Testis (tissue), 3 donors: ENCODE measurements around the gene ELK4. TPM values are rescaled to one million over a fixed set of nuclear protein-coding genes. Genes with fewer than 3 reads are reported as not detected.

Experiments used
- DNase-seq: peaks from one replicate; pipeline ENCODE4 v3.0.0-alpha.2; 2019
- H3K27ac ChIP-seq, 2 donors: fragments of 200-600 bp; sonication (generic); one replicate each; pipeline ENCODE4 v1.5.1; 2019
- H3K27me3 ChIP-seq: fragments of 200-600 bp; sonication (generic); one replicate; pipeline ENCODE4 v1.5.1; 2019
- H3K36me3 ChIP-seq: fragments of 200-600 bp; sonication (generic); one replicate; pipeline ENCODE4 v1.5.1; 2017; ENCODE audit warnings: low read depth; ENCODE audit errors: missing control alignments
- H3K4me1 ChIP-seq: fragments of 200-600 bp; sonication (generic); one replicate; pipeline ENCODE4 v1.5.1; 2019
- H3K4me3 ChIP-seq, 2 donors: fragments of 200-600 bp; sonication (generic); one replicate each; pipeline ENCODE4 v1.5.1; 2017 to 2019
- H3K9me3 ChIP-seq: fragments of 200-600 bp; sonication (generic); one replicate; pipeline ENCODE4 v1.5.1; 2017
- CTCF ChIP-seq, 3 experiments: fragments of 450-650 bp in 2 of 3; fragments of 200-600 bp in 1 of 3; sonication (generic) in 1 of 3; IDR thresholded peaks; one replicate each; pipeline ENCODE4 v1.5.1; 2016 to 2019; ENCODE audit warnings: antibody characterized with exemption in 3 of 3, mild to moderate bottlenecking in 2 of 3, moderate library complexity in 1 of 3
- POLR2A ChIP-seq: fragments of 450-650 bp; IDR thresholded peaks from one replicate; pipeline ENCODE4 v1.6.1; 2017; ENCODE audit warnings: antibody characterized with exemption, mild to moderate bottlenecking, moderate library complexity
- WGBS, 2 donors: methylation state at CpG; one replicate each; pipeline ENCODE4 v1.1.5; 2018; 5-methylcytosine and 5-hydroxymethylcytosine counted together
- intact Hi-C: fragments of 100-400 bp; cut with DNase I; formaldehyde crosslinking; loops from one replicate; pipeline ENCODE4 v1.15.1; 2023; ENCODE audit warnings: low total_unique reads
- polyA plus RNA-seq: library from polyadenylated mRNA; stranded (reverse); fragments of 350-450 nt; fragmentation: Illumina TruSeq; extraction: RNeasy Lipid Tissue Mini Kit (QIAGEN cat#74804); gene quantifications from one replicate; pipeline ENCODE4 v1.2.3, GENCODE V29; 2014; ENCODE audit warnings: low read depth, low replicate concordance; ENCODE audit not compliant: insufficient read depth
- total RNA-seq, 2 donors: library from RNA; depleted of rRNA; stranded (reverse); fragments of >200 nt; gene quantifications; one replicate each; pipeline ENCODE4 v1.2.3, GENCODE V29; 2016

Gene ELK4
- total and polyA plus RNA-seq, 3 donors from 2014 or later = 20.4 to 25.4 (median 20.5) TPM

GRCh38 chr1:205576805-205577761 lies 54.7 kb downstream of the ELK4 start:
- H3K27me3 ChIP-seq = no peaks in the 10 kb centered on the region

GRCh38 chr1:205576011-205576410 lies 55.8 kb downstream of the ELK4 start:
- intact Hi-C loops = no loop called here
- WGBS, 2 donors = 71 to 77% methylated on average over 3 of the region's 3 CpGs
- Histone ChIP-seq H3K27me3 (no peaks in the 10 kb centered on the region), H3K27ac (no peak overlapping the region), H3K4me3 (no peak overlapping the region), H3K36me3 (no peaks in the 10 kb centered on the region), H3K4me1 (no peaks in the 10 kb centered on the region), H3K9me3 (no peaks in the 10 kb centered on the region)
- no peak for DNase-seq
- TF ChIP-seq POLR2A = no peak
- TF ChIP-seq CTCF (IDR thresholded peaks at IDR 0.05) = no peak

More at GRCh38 chr1:205576805-205577761, 54.7 kb downstream of the ELK4 start:
- no peaks in the 10 kb centered on the region for H3K4me1 ChIP-seq
- H3K27ac ChIP-seq = no peak overlapping the region
- H3K4me3 ChIP-seq = no peak overlapping the region
- no peak for DNase-seq
- TF ChIP-seq CTCF (IDR thresholded peaks at IDR 0.05) (no peak), POLR2A (no peak)
- no peaks in the 10 kb centered on the region for H3K36me3 ChIP-seq
- H3K9me3 ChIP-seq = no peaks in the 10 kb centered on the region
- WGBS, 2 donors = 85 to 87% methylated on average over 21 to 22 of the region's 22 CpGs
- intact Hi-C loops = no loop called here

- no peak for TF ChIP-seq POLR2A
- no peak for TF ChIP-seq CTCF (IDR thresholded peaks at IDR 0.05)
- no peaks in the 10 kb centered on the region for H3K4me1 ChIP-seq
- 65 to 67% methylated on average over 1 of the region's 1 CpG for WGBS, 2 donors
- H3K4me3 ChIP-seq = no peak overlapping the region
- no peaks in the 10 kb centered on the region for H3K27me3 ChIP-seq
- no peak for DNase-seq
- no peak overlapping the region for H3K27ac ChIP-seq
- intact Hi-C loops = no loop called here
- H3K36me3 ChIP-seq = no peaks in the 10 kb centered on the region
- no peaks in the 10 kb centered on the region for H3K9me3 ChIP-seq
Measured at GRCh38 chr1:205575294-205575885, 56.4 kb downstream of the ELK4 start.

DNA sequence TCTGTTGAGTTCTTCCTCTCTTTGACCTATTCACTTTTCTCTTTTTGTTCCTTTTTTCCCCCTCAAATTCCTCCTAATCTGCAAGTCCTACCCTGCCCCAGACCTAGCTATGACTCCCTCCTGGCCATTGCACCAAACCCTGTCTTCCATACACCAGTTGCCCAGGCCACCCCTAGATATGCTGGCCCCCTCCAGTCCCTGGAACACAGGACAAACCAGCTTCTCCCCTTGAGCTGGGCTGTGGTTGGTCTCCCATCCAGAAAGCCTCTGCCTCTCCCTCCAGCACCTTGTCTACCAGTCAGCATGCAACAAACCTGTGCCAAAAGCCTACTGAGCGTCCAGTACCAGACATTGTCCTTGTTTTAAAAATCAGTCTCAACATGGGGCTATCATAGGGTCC lies 59.4 kb downstream of the ELK4 start:
- 90 to 96% methylated on average over 1 of the region's 1 CpG for WGBS, 2 donors
- TF ChIP-seq POLR2A (no peak), CTCF (IDR thresholded peaks at IDR 0.05) (no peak)
- H3K9me3 ChIP-seq = no peaks in the 10 kb centered on the region
- no peak overlapping the region for H3K27ac ChIP-seq
- H3K4me1 ChIP-seq = no peaks in the 10 kb centered on the region
- no peaks in the 10 kb centered on the region for H3K27me3 ChIP-seq
- no peak overlapping the region for H3K4me3 ChIP-seq
- no peaks in the 10 kb centered on the region for H3K36me3 ChIP-seq
- intact Hi-C loops = no loop called here
- DNase-seq = no peak
